ENCODE results near the gene BHLHE41. TPM values are rescaled to one million over a fixed set of nuclear protein-coding genes. Genes with fewer than 3 reads are reported as not detected.

BHLHE41 gene
- total RNA-seq, 1 experiment from 2014 or later: 44.1 TPM

DNA sequence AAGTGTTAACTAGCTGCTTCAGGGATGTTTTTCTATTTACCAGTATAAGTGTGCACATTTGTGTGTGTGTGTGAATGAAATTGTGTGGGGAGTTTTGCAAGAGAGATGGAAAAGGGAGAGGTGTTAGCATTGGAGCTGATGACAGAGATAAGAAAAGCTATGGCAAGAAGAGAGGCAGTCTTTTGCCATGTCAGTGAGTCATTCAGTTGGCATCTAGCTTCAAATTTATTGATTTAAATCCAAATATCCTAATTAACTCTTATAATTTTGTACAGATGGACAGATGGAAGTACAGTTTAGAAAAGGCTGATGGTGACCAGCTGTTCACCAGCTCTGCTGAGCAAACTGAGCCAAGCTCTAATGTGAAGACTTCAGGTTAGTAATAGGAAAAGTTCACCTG is 3.3 kb upstream of the BHLHE41 start:
- Mint-ChIP-seq H3K36me3 (ENCODE audit: insufficient read depth, unreplicated experiment) (peaks cover 41% of the 10 kb centered on the region), H3K4me1 (ENCODE audit: low read depth, unreplicated experiment) (peaks cover 18% of the 10 kb centered on the region), H3K27me3 (ENCODE audit: unreplicated experiment) (peaks cover 18% of the 10 kb centered on the region), H3K9me3 (ENCODE audit: low read depth, unreplicated experiment) (no peaks in the 10 kb centered on the region), H3K4me3 (ENCODE audit: low read depth, unreplicated experiment) (no peak overlapping the region), H3K27ac (ENCODE audit: unreplicated experiment) (no peak overlapping the region)
- TF ChIP-seq, protein P1, sequence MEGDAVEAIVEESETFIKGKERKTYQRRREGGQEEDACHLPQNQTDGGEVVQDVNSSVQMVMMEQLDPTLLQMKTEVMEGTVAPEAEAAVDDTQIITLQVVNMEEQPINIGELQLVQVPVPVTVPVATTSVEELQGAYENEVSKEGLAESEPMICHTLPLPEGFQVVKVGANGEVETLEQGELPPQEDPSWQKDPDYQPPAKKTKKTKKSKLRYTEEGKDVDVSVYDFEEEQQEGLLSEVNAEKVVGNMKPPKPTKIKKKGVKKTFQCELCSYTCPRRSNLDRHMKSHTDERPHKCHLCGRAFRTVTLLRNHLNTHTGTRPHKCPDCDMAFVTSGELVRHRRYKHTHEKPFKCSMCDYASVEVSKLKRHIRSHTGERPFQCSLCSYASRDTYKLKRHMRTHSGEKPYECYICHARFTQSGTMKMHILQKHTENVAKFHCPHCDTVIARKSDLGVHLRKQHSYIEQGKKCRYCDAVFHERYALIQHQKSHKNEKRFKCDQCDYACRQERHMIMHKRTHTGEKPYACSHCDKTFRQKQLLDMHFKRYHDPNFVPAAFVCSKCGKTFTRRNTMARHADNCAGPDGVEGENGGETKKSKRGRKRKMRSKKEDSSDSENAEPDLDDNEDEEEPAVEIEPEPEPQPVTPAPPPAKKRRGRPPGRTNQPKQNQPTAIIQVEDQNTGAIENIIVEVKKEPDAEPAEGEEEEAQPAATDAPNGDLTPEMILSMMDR (IDR thresholded peaks at IDR 0.05; ENCODE audit: unreplicated experiment): no peak
- no peak for DNase-seq
- BruUV-seq (replicated peaks): no TSS peak
- intact Hi-C loops (cut with micrococcal nuclease; ENCODE audit: unreplicated experiment): no loop called here
- CTCF ChIA-PET: no interaction called here

DNA sequence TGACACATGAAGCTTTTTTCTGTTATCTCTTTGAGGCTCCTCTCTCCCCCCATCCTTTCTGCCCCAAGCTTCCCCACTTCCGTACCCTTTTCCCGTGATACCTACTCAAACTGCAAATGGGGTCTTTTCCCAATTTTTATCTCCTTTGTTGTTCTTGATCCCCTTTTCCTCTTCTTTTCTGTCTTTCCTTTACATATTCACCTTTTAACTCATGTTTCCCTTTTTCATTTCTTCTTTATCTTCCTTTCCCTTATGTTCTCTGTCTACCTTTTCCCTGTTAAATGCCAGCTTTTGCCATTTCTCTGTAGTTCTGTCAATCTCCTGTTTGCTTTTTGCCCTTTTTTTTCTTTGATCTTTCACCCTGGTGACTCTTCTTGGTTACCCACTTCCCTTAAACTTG is 2.6 kb upstream of the BHLHE41 start:
- H3K9me3 Mint-ChIP-seq (ENCODE audit: low read depth, unreplicated experiment): no peaks in the 10 kb centered on the region
- no TSS peak for BruUV-seq (replicated peaks)
- no peak for DNase-seq
- H3K4me1 Mint-ChIP-seq (ENCODE audit: low read depth, unreplicated experiment): peaks cover 18% of the 10 kb centered on the region
- intact Hi-C loops (cut with micrococcal nuclease; ENCODE audit: unreplicated experiment): loop anchor here (2.0 kb wide), 1 partner anchor 25 kb away; no protein-coding TSS in a partner anchor
- H3K27ac Mint-ChIP-seq (ENCODE audit: unreplicated experiment): peak overlapping the region; percentile 22
- TF ChIP-seq, protein P1 (IDR thresholded peaks at IDR 0.05; ENCODE audit: unreplicated experiment): no peak
- H3K36me3 Mint-ChIP-seq (ENCODE audit: insufficient read depth, unreplicated experiment): peaks cover 48% of the 10 kb centered on the region
- CTCF ChIA-PET: no interaction called here
- H3K27me3 Mint-ChIP-seq (ENCODE audit: unreplicated experiment): peaks cover 18% of the 10 kb centered on the region
- peak overlapping the region; percentile 79 for H3K4me3 Mint-ChIP-seq (ENCODE audit: low read depth, unreplicated experiment)

DNA sequence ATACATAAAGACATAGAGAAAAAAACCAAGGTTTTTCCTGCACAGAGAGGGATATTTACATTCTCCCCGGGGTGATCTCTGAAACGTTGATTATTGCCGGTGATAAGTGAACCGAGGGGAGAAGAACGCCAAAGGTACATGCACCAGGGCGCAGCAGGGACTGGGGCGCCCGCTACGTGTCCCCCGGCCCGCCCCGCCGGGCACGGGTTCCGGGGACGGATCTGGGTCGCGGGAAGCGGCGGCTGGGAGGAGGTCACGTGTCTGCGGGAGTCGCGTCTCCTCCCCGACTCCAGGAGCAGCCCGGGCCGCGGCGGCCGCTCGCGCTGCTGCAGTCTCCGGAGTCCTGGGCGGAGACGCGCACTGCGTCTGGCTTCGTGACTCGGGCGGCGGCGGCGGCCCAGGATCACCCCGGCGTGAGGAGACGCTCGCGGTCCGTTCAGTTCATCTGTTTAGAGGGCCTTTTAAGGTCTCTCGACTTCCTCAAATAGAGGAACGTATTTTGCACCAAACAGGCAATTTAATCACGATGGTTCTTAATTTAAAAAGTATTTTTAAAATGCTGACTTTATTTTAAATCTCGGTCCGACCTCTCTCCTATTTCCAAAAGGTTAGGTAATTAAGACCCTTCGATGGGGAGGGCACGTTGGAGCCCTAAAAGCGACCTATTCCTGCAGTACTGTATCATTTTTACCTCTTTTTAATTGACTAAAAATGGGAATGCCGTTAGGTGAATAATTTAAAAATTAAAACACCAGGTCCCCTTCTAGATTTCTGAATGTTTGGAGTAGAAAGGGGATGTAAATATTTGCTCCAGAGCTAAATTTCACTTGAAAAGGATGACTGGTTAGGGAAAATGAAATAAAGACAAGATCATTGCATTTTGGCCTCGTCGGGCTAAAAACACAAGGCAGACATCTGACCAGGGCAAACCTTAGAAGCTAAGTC is 1.8 kb upstream of the BHLHE41 start:
- no peaks in the 10 kb centered on the region for H3K9me3 Mint-ChIP-seq (ENCODE audit: low read depth, unreplicated experiment)
- peak overlapping the region; percentile 79 for H3K4me3 Mint-ChIP-seq (ENCODE audit: low read depth, unreplicated experiment)
- H3K27ac Mint-ChIP-seq (ENCODE audit: unreplicated experiment): peak overlapping the region; percentile 92
- peaks cover 21% of the 10 kb centered on the region for H3K4me1 Mint-ChIP-seq (ENCODE audit: low read depth, unreplicated experiment)
- peak; percentile 86 for DNase-seq
- CTCF ChIA-PET: interaction anchor here (4.3 kb wide), 1 partner anchor 148 kb away, joined by 26 read pairs; no protein-coding TSS in a partner anchor
- intact Hi-C loops (cut with micrococcal nuclease; ENCODE audit: unreplicated experiment): loop anchor here (2.0 kb wide), 1 partner anchor 26 kb away; no protein-coding TSS in a partner anchor
- TF ChIP-seq, protein P1 (IDR thresholded peaks at IDR 0.05; ENCODE audit: unreplicated experiment): no peak
- no TSS peak for BruUV-seq (replicated peaks)
- H3K27me3 Mint-ChIP-seq (ENCODE audit: unreplicated experiment): peaks cover 18% of the 10 kb centered on the region
- peaks cover 56% of the 10 kb centered on the region for H3K36me3 Mint-ChIP-seq (ENCODE audit: insufficient read depth, unreplicated experiment)

DNA sequence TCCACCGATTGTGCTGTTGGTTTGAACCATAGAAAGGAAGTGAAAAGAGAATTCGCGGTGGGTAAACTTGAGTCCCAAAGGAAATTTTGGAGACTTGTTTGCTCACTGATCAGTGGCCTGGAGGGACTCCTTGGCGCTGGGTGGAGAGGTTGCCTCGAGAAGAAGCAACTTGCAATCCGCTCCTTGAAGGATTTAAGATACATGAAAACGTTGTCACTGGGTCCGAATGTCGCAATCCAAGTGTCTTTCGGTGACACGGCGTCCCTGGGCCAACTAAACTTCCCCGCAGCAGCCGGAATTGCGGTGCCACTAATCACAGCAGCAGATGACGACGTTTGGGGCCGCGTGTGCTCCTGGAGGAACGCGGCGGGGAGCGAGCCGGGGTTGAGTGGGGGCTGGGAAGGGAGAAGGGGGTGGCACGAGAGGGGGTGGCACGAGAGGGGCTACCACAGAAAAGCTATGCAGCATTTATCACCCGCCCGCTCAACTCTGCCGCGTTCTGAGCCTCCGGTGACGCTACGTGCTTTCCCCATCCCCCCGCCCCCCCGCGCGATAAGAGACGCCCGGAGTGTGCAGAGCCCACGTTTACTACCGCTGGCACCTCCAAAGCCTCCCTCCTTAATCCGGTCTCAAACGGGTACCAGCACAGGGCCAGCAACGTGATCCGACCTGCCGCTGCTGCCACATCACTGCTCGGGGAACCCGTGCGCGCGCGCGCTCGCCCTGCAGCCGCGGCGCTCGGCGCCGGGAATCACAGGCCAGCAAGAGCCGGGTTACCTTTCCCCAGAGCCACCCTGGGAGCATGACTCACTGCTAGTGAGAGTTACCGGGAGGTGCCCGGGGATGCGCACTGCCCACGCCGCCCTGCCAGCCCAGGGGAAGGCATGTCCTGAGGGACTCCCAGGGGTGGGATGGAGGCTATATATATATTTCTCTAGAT is 833 bp upstream of the BHLHE41 start:
- DNase-seq: peak; percentile 85
- TSS peak; percentile 79 for BruUV-seq (replicated peaks)

More for the DNA sequence above, 833 bp upstream of the BHLHE41 start:
- CTCF ChIA-PET: interaction anchor here (0.7 to 4.3 kb wide), 4 partner anchors 28 to 173 kb away, joined by 3 to 26 read pairs (median 6); no protein-coding TSS in a partner anchor
- peaks cover 30% of the 10 kb centered on the region for H3K4me1 Mint-ChIP-seq (ENCODE audit: low read depth, unreplicated experiment)
- TF ChIP-seq, protein P1 (IDR thresholded peaks at IDR 0.05; ENCODE audit: unreplicated experiment): no peak
- peaks cover 18% of the 10 kb centered on the region for H3K27me3 Mint-ChIP-seq (ENCODE audit: unreplicated experiment)
- intact Hi-C loops (cut with micrococcal nuclease; ENCODE audit: unreplicated experiment): loop anchor here (2.0 kb wide), 1 partner anchor 27 kb away; no protein-coding TSS in a partner anchor
- H3K4me3 Mint-ChIP-seq (ENCODE audit: low read depth, unreplicated experiment): peak overlapping the region; percentile 79
- H3K36me3 Mint-ChIP-seq (ENCODE audit: insufficient read depth, unreplicated experiment): peaks cover 60% of the 10 kb centered on the region
- no peaks in the 10 kb centered on the region for H3K9me3 Mint-ChIP-seq (ENCODE audit: low read depth, unreplicated experiment)
- peak overlapping the region; percentile 92 for H3K27ac Mint-ChIP-seq (ENCODE audit: unreplicated experiment)

All from Calu3 (cell line).